Psoas muscle (tissue), 8 donors: Measurements from ENCODE around the gene INSRR. TPM values are rescaled to one million over a fixed set of nuclear protein-coding genes. Genes with fewer than 3 reads are reported as not detected.

Experiments
- ATAC-seq, 4 donors: fragments of 200-7000 bp; cut with Tn5 transposase; one replicate each; pipeline ENCODE4 v1.9.1; 2020; ENCODE audit warnings: moderate library complexity in 3 of 4, mild to moderate bottlenecking in 2 of 4
- DNase-seq, 2 donors: peaks; one replicate each; pipeline ENCODE4 v3.0.0-alpha.2; 2020
- H3K27ac ChIP-seq: fragments of 200-600 bp; one replicate; pipeline ENCODE4 v1.8.0; 2022
- H3K27me3 ChIP-seq, 3 donors: fragments of 200-600 bp in 1 of 3; one replicate each; pipeline versions ENCODE4 v1.6.1 to v1.8.0; 2013 to 2022; ENCODE audit warnings: low read length in 2 of 3, mild to moderate bottlenecking in 2 of 3, moderate library complexity in 1 of 3; ENCODE audit not compliant: insufficient read depth in 3 of 3
- H3K36me3 ChIP-seq, 2 donors: fragments of 200-600 bp in 1 of 2; one replicate each; pipeline versions ENCODE4 v1.6.1 to v1.8.0; 2013 to 2022; ENCODE audit warnings: low read depth in 1 of 2, mild to moderate bottlenecking in 1 of 2, moderate library complexity in 1 of 2; ENCODE audit not compliant: insufficient read depth in 1 of 2
- H3K4me1 ChIP-seq: fragments of 200-600 bp; one replicate; pipeline ENCODE4 v1.8.0; 2022
- H3K4me3 ChIP-seq: fragments of 200-600 bp; one replicate; pipeline ENCODE4 v1.8.0; 2022; ENCODE audit warnings: mild to moderate bottlenecking
- H3K9me3 ChIP-seq: fragments of 200-600 bp; one replicate; pipeline ENCODE4 v1.8.0; 2022
- CTCF ChIP-seq: fragments of 200-600 bp; IDR thresholded peaks from one replicate; pipeline ENCODE4 v1.8.0; 2022; ENCODE audit warnings: antibody characterized with exemption
- WGBS, 3 donors: extraction: QIAGEN DNeasy Blood & Tissue Kit; methylation state at CpG; one replicate each; pipeline versions ENCODE4 v1.1.6 to v1.1.7; 2013; 5-methylcytosine and 5-hydroxymethylcytosine counted together
- intact Hi-C, 2 donors: fragments of 100-400 bp; cut with DNase I; formaldehyde crosslinking; loops; one replicate each; pipeline versions ENCODE4 v1.11.0 to v1.14.2; 2022
- polyA plus RNA-seq, 3 donors: library from polyadenylated mRNA; stranded (reverse); fragments of 200-250 nt; gene quantifications; one replicate each; pipeline ENCODE4 v1.2.3, GENCODE V29; 2013
- total RNA-seq, 4 donors: library from RNA; stranded (reverse); fragmentation: NEBNext Ultra II Directional in 2 of 4; extraction: Animal tissue kit (Norgen Biotek cat#: 25700) in 2 of 4; gene quantifications; one replicate each; pipeline versions ENCODE4 v1.2.1 to v1.2.4, GENCODE V29; 2021 to 2023
- donor health status: healthy with polysubstance abuse.
- donor health status: DM: no; HTN: no; CAD: no; lungs with moderate emphysema.
- donor health status: Bipolar disorder and iron deficiency.
- donor health status: healthy.
- donor health status: DM: yes; HTN: yes; CAD: no.
- donor health status: DM: no; HTN: no; CAD: no.
- donor health status: DM: no; HTN: no; CAD: no.
- donor health status: DM: yes; HTN: yes; CAD: no.

The INSRR gene
- total and polyA plus RNA-seq, 7 donors, result under 0.01 to 0.07 TPM; not detected in 5

- no peaks in the 10 kb centered on the region for H3K27me3 ChIP-seq
- no peaks in the 10 kb centered on the region for H3K36me3 ChIP-seq
- no peaks in the 10 kb centered on the region for H3K4me1 ChIP-seq
- H3K9me3 ChIP-seq, result no peaks in the 10 kb centered on the region
- intact Hi-C loops, result no loop called here
- no peak for TF ChIP-seq CTCF
- no peak for DNase-seq
- no peak overlapping the region for H3K4me3 ChIP-seq
- no peak for ATAC-seq
- 65 to 78% (median 73%) methylated on average over 4 of the region's 4 CpGs for WGBS, 3 donors
- H3K27ac ChIP-seq, result no peak overlapping the region
Observed at GRCh38 chr1:156821801-156822200, 37.1 kb downstream of the INSRR start.

- Histone ChIP-seq H3K4me3 (peak within 1 kb of the TSS; percentile 41), H3K36me3 (no peaks in the 10 kb centered on the region), H3K9me3 (no peaks in the 10 kb centered on the region), H3K4me1 (peaks cover 7% of the 10 kb centered on the region), H3K27ac (peak within 1 kb of the TSS; percentile 21), H3K27me3 (peaks cover 0 to 4% (median 3%) of the 10 kb centered on the region in 3 donors)
- no peak for TF ChIP-seq CTCF
- WGBS, 3 donors, result 49 to 56% (median 52%) methylated on average over 10 of the region's 10 CpGs
- intact Hi-C loops, result no loop called here
- DNase-seq (peak in 1 of 2 donors; percentile 73), ATAC-seq (peak in 2 of 4 donors; percentile 26 to 27)
Observed at GRCh38 chr1:156816561-156817328, 42.2 kb downstream of the INSRR start, which contains the start of gene SH2D2A. SH2D2A (minus strand) TSS chr1:156816848; CDS start chr1:156816708, 140 bp downstream.

GRCh38 chr1:156815961-156816422 lies 42.9 kb downstream of the INSRR start:
- intact Hi-C loops, result no loop called here
- Histone ChIP-seq H3K36me3 (no peaks in the 10 kb centered on the region), H3K4me1 (peaks cover 7% of the 10 kb centered on the region), H3K9me3 (no peaks in the 10 kb centered on the region), H3K4me3 (peak overlapping the region; percentile 41), H3K27me3 (peaks cover 0 to 4% (median 3%) of the 10 kb centered on the region in 3 donors), H3K27ac (peak overlapping the region; percentile 21)
- TF ChIP-seq CTCF, result no peak
- DNase-seq, result no peak
- WGBS, 3 donors, result 56 to 59% (median 58%) methylated on average over 10 of the region's 10 CpGs
- no peak for ATAC-seq

- Histone ChIP-seq H3K4me3 (peak overlapping the region; percentile 41), H3K27me3 (peaks cover 0 to 4% (median 3%) of the 10 kb centered on the region in 3 donors), H3K27ac (peak overlapping the region; percentile 21), H3K36me3 (no peaks in the 10 kb centered on the region), H3K9me3 (no peaks in the 10 kb centered on the region), H3K4me1 (peaks cover 7% of the 10 kb centered on the region)
- ATAC-seq (peak; percentile 43 to 70 (median 64)), DNase-seq (peak; percentile 65 to 82)
- intact Hi-C loops, result no loop called here
- no peak for TF ChIP-seq CTCF
- WGBS, 3 donors, result 50 to 66% (median 62%) methylated on average over 5 of the region's 5 CpGs
Observed at GRCh38 chr1:156815307-156815826, 43.5 kb downstream of the INSRR start.
